Upper lobe of right lung (tissue), 1 donor: ENCODE measurements around the gene ADAM10. TPM values are rescaled to one million over a fixed set of nuclear protein-coding genes. Genes with fewer than 3 reads are reported as not detected.

Experiments
- ATAC-seq: fragments of 200-7000 bp; cut with Tn5 transposase; one replicate; pipeline ENCODE4 v1.9.1; 2020; ENCODE audit warnings: mild to moderate bottlenecking, moderate library complexity
- DNase-seq: peaks from one replicate; pipeline ENCODE4 v3.0.0-alpha.2; 2020
- H3K27ac ChIP-seq: fragments of 200-600 bp; one replicate; pipeline ENCODE4 v1.8.0; 2022
- H3K27me3 ChIP-seq: fragments of 200-600 bp; one replicate; pipeline ENCODE4 v1.8.0; 2022; ENCODE audit warnings: mild to moderate bottlenecking
- H3K36me3 ChIP-seq: fragments of 200-600 bp; one replicate; pipeline ENCODE4 v1.8.0; 2022
- H3K4me1 ChIP-seq: fragments of 200-600 bp; one replicate; pipeline ENCODE4 v1.8.0; 2022
- H3K4me3 ChIP-seq: fragments of 200-600 bp; one replicate; pipeline ENCODE4 v1.8.0; 2022; ENCODE audit warnings: mild to moderate bottlenecking
- H3K9me3 ChIP-seq: fragments of 200-600 bp; one replicate; pipeline ENCODE4 v1.8.0; 2022
- intact Hi-C: fragments of 100-400 bp; cut with DNase I; formaldehyde crosslinking; loops from one replicate; pipeline ENCODE4 v1.11.0; 2022
- total RNA-seq: library from RNA; stranded (reverse); fragmentation: NEBNext Ultra II Directional; extraction: Animal tissue kit (Norgen Biotek cat#: 25700); gene quantifications from one replicate; pipeline ENCODE4 v1.2.1, GENCODE V29; 2021
- TF ChIP-seq, protein P1 (sequence below): fragments of 200-600 bp; IDR thresholded peaks from one replicate; pipeline ENCODE4 v1.8.0; 2022; ENCODE audit warnings: antibody characterized with exemption
- donor health status: DM: no; HTN: yes; CAD: no; lungs with severe emphysema.

The ADAM10 gene
- total RNA-seq, 1 donor from 2014 or later, result 139 TPM

GRCh38 chr15:58665672-58666071 lies 83.8 kb downstream of the ADAM10 start:
- no peak overlapping the region for H3K4me3 ChIP-seq
- H3K4me1 ChIP-seq, result no peaks in the 10 kb centered on the region
- TF ChIP-seq, protein P1, sequence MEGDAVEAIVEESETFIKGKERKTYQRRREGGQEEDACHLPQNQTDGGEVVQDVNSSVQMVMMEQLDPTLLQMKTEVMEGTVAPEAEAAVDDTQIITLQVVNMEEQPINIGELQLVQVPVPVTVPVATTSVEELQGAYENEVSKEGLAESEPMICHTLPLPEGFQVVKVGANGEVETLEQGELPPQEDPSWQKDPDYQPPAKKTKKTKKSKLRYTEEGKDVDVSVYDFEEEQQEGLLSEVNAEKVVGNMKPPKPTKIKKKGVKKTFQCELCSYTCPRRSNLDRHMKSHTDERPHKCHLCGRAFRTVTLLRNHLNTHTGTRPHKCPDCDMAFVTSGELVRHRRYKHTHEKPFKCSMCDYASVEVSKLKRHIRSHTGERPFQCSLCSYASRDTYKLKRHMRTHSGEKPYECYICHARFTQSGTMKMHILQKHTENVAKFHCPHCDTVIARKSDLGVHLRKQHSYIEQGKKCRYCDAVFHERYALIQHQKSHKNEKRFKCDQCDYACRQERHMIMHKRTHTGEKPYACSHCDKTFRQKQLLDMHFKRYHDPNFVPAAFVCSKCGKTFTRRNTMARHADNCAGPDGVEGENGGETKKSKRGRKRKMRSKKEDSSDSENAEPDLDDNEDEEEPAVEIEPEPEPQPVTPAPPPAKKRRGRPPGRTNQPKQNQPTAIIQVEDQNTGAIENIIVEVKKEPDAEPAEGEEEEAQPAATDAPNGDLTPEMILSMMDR, result no peak
- peaks cover 26% of the 10 kb centered on the region for H3K36me3 ChIP-seq
- ATAC-seq (no peak), DNase-seq (no peak)
- intact Hi-C loops, result no loop called here
- no peaks in the 10 kb centered on the region for H3K27me3 ChIP-seq
- no peaks in the 10 kb centered on the region for H3K9me3 ChIP-seq
- no peak overlapping the region for H3K27ac ChIP-seq

DNA sequence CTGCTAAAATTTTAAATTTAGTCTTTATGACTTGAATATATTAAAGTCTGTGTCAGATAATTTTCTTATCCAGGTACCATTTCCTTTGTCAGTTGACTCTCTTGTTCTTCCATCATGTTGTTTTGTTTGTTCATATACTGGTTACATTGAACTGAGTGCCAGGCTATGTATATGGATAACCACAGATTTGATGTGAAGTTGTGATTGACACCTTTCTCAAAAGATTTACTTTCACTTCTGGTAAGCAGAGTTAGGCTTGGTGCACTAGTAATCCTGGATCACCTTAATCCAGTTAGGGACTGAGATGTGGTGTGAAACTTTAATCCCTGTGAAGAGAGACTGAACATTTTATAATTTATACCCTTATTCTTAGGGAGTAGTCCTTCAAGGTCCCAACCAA lies 99.4 kb downstream of the ADAM10 start:
- H3K4me1 ChIP-seq, result no peaks in the 10 kb centered on the region
- no peak for DNase-seq
- H3K9me3 ChIP-seq, result no peaks in the 10 kb centered on the region
- no peaks in the 10 kb centered on the region for H3K27me3 ChIP-seq
- peaks cover 10% of the 10 kb centered on the region for H3K36me3 ChIP-seq
- no peak overlapping the region for H3K27ac ChIP-seq
- no peak overlapping the region for H3K4me3 ChIP-seq
- ATAC-seq, result no peak
- TF ChIP-seq, protein P1, result no peak
- intact Hi-C loops, result no loop called here

GRCh38 chr15:58649175-58649574 lies 100.3 kb downstream of the ADAM10 start:
- Histone ChIP-seq H3K4me1 (no peaks in the 10 kb centered on the region), H3K27ac (no peak overlapping the region), H3K27me3 (no peaks in the 10 kb centered on the region), H3K4me3 (no peak overlapping the region), H3K36me3 (peaks cover under 1% of the 10 kb centered on the region), H3K9me3 (no peaks in the 10 kb centered on the region)
- DNase-seq (no peak), ATAC-seq (no peak)
- intact Hi-C loops, result no loop called here
- TF ChIP-seq, protein P1, result no peak

DNA sequence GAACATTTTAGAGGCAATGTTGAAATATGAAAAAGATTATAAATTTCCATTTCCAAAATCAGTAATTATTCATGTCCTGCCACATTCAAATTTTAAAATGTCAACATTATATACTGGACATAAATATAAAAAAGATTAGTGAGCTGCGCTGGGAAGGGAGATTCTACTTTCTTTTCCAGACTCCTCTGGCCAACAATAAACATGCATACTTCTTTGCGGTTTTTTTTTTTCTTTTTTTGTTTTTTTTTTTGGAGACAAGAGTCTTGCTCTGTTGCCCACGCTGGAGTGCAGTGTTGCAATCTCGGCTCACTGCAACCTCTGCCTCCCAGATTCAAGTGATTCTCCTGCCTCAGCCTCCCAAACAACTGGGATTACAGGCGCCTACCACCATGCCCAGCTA lies 105.5 kb downstream of the ADAM10 start:
- no peaks in the 10 kb centered on the region for H3K27me3 ChIP-seq
- intact Hi-C loops, result no loop called here
- H3K36me3 ChIP-seq, result peaks cover 31% of the 10 kb centered on the region
- TF ChIP-seq, protein P1, result no peak
- no peak overlapping the region for H3K4me3 ChIP-seq
- no peaks in the 10 kb centered on the region for H3K4me1 ChIP-seq
- no peak overlapping the region for H3K27ac ChIP-seq
- H3K9me3 ChIP-seq, result no peaks in the 10 kb centered on the region
- no peak for ATAC-seq
- DNase-seq, result no peak

- peak; percentile 47 for ATAC-seq
- Histone ChIP-seq H3K36me3 (peaks cover 37% of the 10 kb centered on the region), H3K27ac (no peak overlapping the region), H3K4me3 (no peak overlapping the region), H3K9me3 (no peaks in the 10 kb centered on the region), H3K27me3 (no peaks in the 10 kb centered on the region), H3K4me1 (no peaks in the 10 kb centered on the region)
- TF ChIP-seq, protein P1, result no peak
- intact Hi-C loops, result no loop called here
- DNase-seq, result no peak
Measured at GRCh38 chr15:58641660-58642059, 107.8 kb downstream of the ADAM10 start.

DNA sequence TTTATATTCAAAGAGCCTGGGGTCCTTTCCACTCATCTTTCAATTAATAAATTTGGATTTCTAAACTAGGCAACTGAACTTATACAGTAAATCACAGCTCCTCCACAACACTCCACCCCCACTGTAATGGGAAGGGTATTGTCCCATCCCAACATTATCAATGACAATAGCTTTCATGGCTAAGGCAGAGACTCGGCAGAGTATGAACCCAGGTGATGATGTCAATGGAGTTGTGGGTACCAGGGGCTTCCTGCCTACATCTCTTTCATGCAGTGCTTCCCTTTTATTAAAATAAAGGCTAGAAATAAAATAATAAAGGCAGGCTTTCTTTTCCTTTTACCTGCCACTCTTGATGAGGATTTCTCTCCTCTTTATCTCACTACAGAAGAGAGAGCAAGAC lies 109.5 kb downstream of the ADAM10 start:
- H3K36me3 ChIP-seq, result peaks cover 46% of the 10 kb centered on the region
- ATAC-seq, result no peak

More for the DNA sequence above, 109.5 kb downstream of the ADAM10 start:
- Histone ChIP-seq H3K4me1 (no peaks in the 10 kb centered on the region), H3K4me3 (no peak overlapping the region), H3K27ac (no peak overlapping the region), H3K27me3 (no peaks in the 10 kb centered on the region), H3K9me3 (no peaks in the 10 kb centered on the region)
- no peak for DNase-seq
- TF ChIP-seq, protein P1, result no peak
- intact Hi-C loops, result no loop called here
